B cell (primary cell): ENCODE measurements around the gene ZBED2. TPM values are rescaled to one million over a fixed set of nuclear protein-coding genes. Genes with fewer than 3 reads are reported as not detected.

Source experiments
- ATAC-seq: fragments of 200-7000 bp; cut with Tn5 transposase; one replicate; pipeline ENCODE4 v1.10.0; 2021; ENCODE audit warnings: low read depth, mild to moderate bottlenecking, moderate number of reproducible peaks, moderate library complexity
- CTCF ChIA-PET: fragments of 350-600 bp; sonication (Branson Sonifier 250); formaldehyde crosslinking; loops from one replicate; lab custom pipeline; 2021; ENCODE audit warnings: antibody characterized with exemption, inconsistent platforms; lab: Charles Lee
- POLR2A ChIA-PET: fragments of 350-600 bp; sonication (Branson Sonifier 250); formaldehyde crosslinking; loops from one replicate; lab custom pipeline; 2021; ENCODE audit warnings: antibody characterized with exemption; lab: Charles Lee
- DNase-seq: peaks from one replicate; pipeline ENCODE4 v3.0.0; 2013
- H2AFZ ChIP-seq: 2 replicates; pipeline ENCODE4 v1.6.1; 2012; ENCODE audit warnings: mild to moderate bottlenecking, low read depth, low read length; ENCODE audit not compliant: insufficient read depth, poor library complexity, severe bottlenecking
- H3K27ac ChIP-seq, 2 donors: 1 replicate in 1 of 2; 2 replicates in 1 of 2; pipeline ENCODE4 v1.5.1; 2012 to 2013; ENCODE audit warnings: low read length in 2 of 2, mild to moderate bottlenecking in 2 of 2, moderate library complexity in 1 of 2
- H3K27me3 ChIP-seq, 4 experiments: fragments of 200-600 bp in 1 of 4; sonication (generic) in 1 of 4; replicated peaks in 1 of 4; 1 replicate in 2 of 4; 2 replicates in 2 of 4; pipeline versions ENCODE4 v1.6.1 to v1.7.0; 2013 to 2016; ENCODE audit warnings: low read length in 3 of 4, mild to moderate bottlenecking in 2 of 4, mixed read lengths in 1 of 4, moderate library complexity in 1 of 4; ENCODE audit not compliant: insufficient read depth in 4 of 4, control insufficient read depth in 3 of 4; ENCODE audit errors: control extremely low read depth in 1 of 4
- H3K36me3 ChIP-seq, 2 experiments: replicated peaks in 1 of 2; 1 replicate in 1 of 2; 2 replicates in 1 of 2; pipeline versions ENCODE4 v1.6.1 to v1.7.1; 2013; ENCODE audit warnings: low read length in 1 of 2; ENCODE audit not compliant: insufficient read depth in 2 of 2, control insufficient read depth in 1 of 2; ENCODE audit errors: control extremely low read depth in 1 of 2, extremely low read depth in 1 of 2
- H3K4me1 ChIP-seq, 2 donors: fragments of 200-600 bp in 1 of 2; sonication (generic) in 1 of 2; 1 replicate in 1 of 2; 2 replicates in 1 of 2; pipeline versions ENCODE4 v1.5.1 to v1.6.1; 2013 to 2017; ENCODE audit warnings: low read length in 2 of 2; ENCODE audit not compliant: control insufficient read depth in 2 of 2, insufficient read depth in 2 of 2
- H3K4me2 ChIP-seq: replicated peaks from 2 replicates; pipeline ENCODE3; 2012; ENCODE audit warnings: mild to moderate bottlenecking, low read depth, low read length; ENCODE audit not compliant: poor library complexity, severe bottlenecking
- H3K4me3 ChIP-seq, 5 experiments: fragments of 200-600 bp in 1 of 5; sonication (generic) in 1 of 5; 1 replicate in 3 of 5; 2 replicates in 2 of 5; pipeline versions ENCODE4 v1.5.1 to v1.7.0; 2011 to 2016; ENCODE audit warnings: low read length in 4 of 5, mild to moderate bottlenecking in 4 of 5, low read depth in 2 of 5, control low read depth in 1 of 5, moderate library complexity in 1 of 5; ENCODE audit not compliant: insufficient read depth in 1 of 5; ENCODE audit errors: control extremely low read depth in 1 of 5, extremely low read depth in 1 of 5
- H3K79me2 ChIP-seq: fragments of 200-600 bp; sonication (generic); one replicate; pipeline ENCODE4 v1.6.0; 2016; ENCODE audit warnings: low read length; ENCODE audit not compliant: control insufficient read depth, insufficient read depth
- H3K9ac ChIP-seq: fragments of 200-600 bp; sonication (generic); 2 replicates; pipeline ENCODE4 v1.6.1; 2017; ENCODE audit warnings: mild to moderate bottlenecking, low read length, moderate library complexity
- H3K9me3 ChIP-seq, 3 donors: one replicate each; pipeline versions ENCODE4 v1.6.1 to v1.7.1; 2013; ENCODE audit warnings: low read length in 2 of 3; ENCODE audit not compliant: control insufficient read depth in 2 of 3, insufficient read depth in 1 of 3; ENCODE audit errors: control extremely low read depth in 1 of 3
- H4K20me1 ChIP-seq: 2 replicates; pipeline ENCODE4 v1.6.0; 2012; ENCODE audit warnings: mild to moderate bottlenecking, low read length; ENCODE audit not compliant: insufficient read depth, control insufficient read depth, poor library complexity, severe bottlenecking
- H3K27ac Mint-ChIP-seq: one replicate; pipeline ENCODE4 v1.8.0; 2021; ENCODE audit warnings: mixed read lengths
- H3K27me3 Mint-ChIP-seq: one replicate; pipeline ENCODE4 v1.8.0; 2021; ENCODE audit warnings: mixed read lengths
- H3K4me1 Mint-ChIP-seq: one replicate; pipeline ENCODE4 v1.8.0; 2021; ENCODE audit warnings: mixed read lengths
- H3K4me3 Mint-ChIP-seq: one replicate; pipeline ENCODE4 v1.8.0; 2021; ENCODE audit warnings: mixed read lengths
- H3K9me3 Mint-ChIP-seq: one replicate; pipeline ENCODE4 v1.8.0; 2022; ENCODE audit warnings: mixed read lengths; ENCODE audit not compliant: insufficient read depth
- CTCF ChIP-seq: fragments of 200-600 bp; IDR thresholded peaks from one replicate; pipeline ENCODE4 v1.8.0; 2022; ENCODE audit warnings: antibody characterized with exemption, mild to moderate bottlenecking
- EZH2 ChIP-seq: IDR thresholded peaks from 2 replicates; pipeline ENCODE4 v1.6.1; 2012; ENCODE audit warnings: borderline replicate concordance, low read depth, mild to moderate bottlenecking, moderate library complexity, low read length; ENCODE audit not compliant: insufficient read depth, poor library complexity, severe bottlenecking
- WGBS: methylation state at CpG from one replicate; pipeline ENCODE4 v1.1.5; 2013; ENCODE audit warnings: missing lambda C conversion rate; ENCODE audit not compliant: insufficient coverage; 5-methylcytosine and 5-hydroxymethylcytosine counted together
- intact Hi-C: fragments of 100-400 bp; cut with micrococcal nuclease; formaldehyde crosslinking; loops from one replicate; pipeline ENCODE4 v1.10.0; 2022
- polyA plus RNA-seq: library from polyadenylated mRNA; depleted of rRNA; stranded (reverse); fragments of >200 nt; gene quantifications from 2 replicates; pipeline ENCODE4 v1.2.3, GENCODE V29; 2012
- total RNA-seq, 2 donors: library from RNA; stranded (reverse); fragments of 120-200 nt in 1 of 2; gene quantifications; 1 replicate in 1 of 2; 2 replicates in 1 of 2; pipeline versions ENCODE4 v1.2.3 to v1.2.4, GENCODE V29; 2013 to 2022

The ZBED2 gene
- total and polyA plus RNA-seq, 2 donors (not counting 1 experiment from before 2014, with no cell fraction given) = 0.36 to 6.0 TPM

GRCh38 chr3:111571282-111571681 is 23.9 kb downstream of the ZBED2 start:
- no peak overlapping the region for H3K27ac Mint-ChIP-seq
- Histone ChIP-seq H3K36me3 (peaks cover 0 to 12% of the 10 kb centered on the region in 2 experiments), H3K4me2 (no peak overlapping the region), H3K27ac (no peak overlapping the region), H2AFZ (no peak overlapping the region), H3K4me1 (no peaks in the 10 kb centered on the region), H4K20me1 (no peaks in the 10 kb centered on the region), H3K27me3 (no peaks in the 10 kb centered on the region), H3K79me2 (no peaks in the 10 kb centered on the region), H3K4me3 (no peak overlapping the region), H3K9me3 (no peaks in the 10 kb centered on the region), H3K9ac (no peak overlapping the region)
- no peak overlapping the region for H3K4me3 Mint-ChIP-seq
- no CpG with 5 or more reads among the region's 1 CpG for WGBS
- TF ChIP-seq EZH2 = no peak
- no peak for TF ChIP-seq CTCF
- DNase-seq (no peak), ATAC-seq (no peak)
- H3K27me3 Mint-ChIP-seq = no peaks in the 10 kb centered on the region
- H3K9me3 Mint-ChIP-seq = no peaks in the 10 kb centered on the region
- intact Hi-C loops = no loop called here
- ChIA-PET POLR2A (no interaction called here), CTCF (interaction anchor here (1.3 kb wide), 1 partner anchor 1256 kb away, joined by 3 read pairs; no protein-coding TSS in a partner anchor)
- peaks cover 2% of the 10 kb centered on the region for H3K4me1 Mint-ChIP-seq

GRCh38 chr3:111570404-111571030 is 24.6 kb downstream of the ZBED2 start:
- intact Hi-C loops = no loop called here
- no peak overlapping the region for H2AFZ ChIP-seq
- no peaks in the 10 kb centered on the region for H3K4me1 ChIP-seq
- no peak for DNase-seq
- TF ChIP-seq CTCF (no peak), EZH2 (no peak)
- no peaks in the 10 kb centered on the region for H3K79me2 ChIP-seq
- Mint-ChIP-seq H3K9me3 (no peaks in the 10 kb centered on the region), H3K4me1 (peaks cover 2% of the 10 kb centered on the region), H3K4me3 (no peak overlapping the region), H3K27ac (no peak overlapping the region), H3K27me3 (no peaks in the 10 kb centered on the region)
- H3K9ac ChIP-seq = no peak overlapping the region
- no peak overlapping the region for H3K4me3 ChIP-seq
- no peak for ATAC-seq
- no peaks in the 10 kb centered on the region for H3K9me3 ChIP-seq
- WGBS = 95% methylated on average over 8 of the region's 12 CpGs
- H3K27ac ChIP-seq = no peak overlapping the region
- H3K4me2 ChIP-seq = no peak overlapping the region
- no peaks in the 10 kb centered on the region for H4K20me1 ChIP-seq
- peaks cover 0 to 12% of the 10 kb centered on the region in 2 experiments for H3K36me3 ChIP-seq
- ChIA-PET POLR2A (no interaction called here), CTCF (interaction anchor here (1.5 kb wide), 1 partner anchor 122 kb away, joined by 4 read pairs; no protein-coding TSS in a partner anchor)
- no peaks in the 10 kb centered on the region for H3K27me3 ChIP-seq
